HG03025 (cell line): ENCODE data around the gene SMARCD3.

Experiments used
- ATAC-seq: cut with Tn5 transposase; IDR thresholded peaks from one replicate; pipeline ENCODE4 v1.9.1; 2021; ENCODE audit warnings: mild to moderate bottlenecking, moderate library complexity; ENCODE audit not compliant: unreplicated experiment, low FRiP score

Gene SMARCD3

GRCh38 chr7:151250181-151251132 lies 2.0 kb upstream of the SMARCD3 start:
- ATAC-seq = no peak

- no peak for ATAC-seq
These were observed 1.2 kb upstream of the SMARCD3 start for GRCh38 chr7:151249732-151250072.

- ATAC-seq = no peak
These were observed 689 bp upstream of the SMARCD3 start for GRCh38 chr7:151249034-151249731.

GRCh38 chr7:151247611-151248345 lies 716 bp downstream of the SMARCD3 start:
- ATAC-seq = no peak

GRCh38 chr7:151246851-151247580 lies 1.5 kb downstream of the SMARCD3 start:
- ATAC-seq = no peak

- ATAC-seq = no peak
These were observed 2.2 kb downstream of the SMARCD3 start for GRCh38 chr7:151246102-151246850.

GRCh38 chr7:151245360-151246101 lies 3.0 kb downstream of the SMARCD3 start:
- ATAC-seq = peak; percentile 38

GRCh38 chr7:151244841-151245346 lies 3.6 kb downstream of the SMARCD3 start:
- ATAC-seq = no peak

- ATAC-seq = no peak
These were observed 4.2 kb downstream of the SMARCD3 start for GRCh38 chr7:151244196-151244840.

- no peak for ATAC-seq
These were observed 4.9 kb downstream of the SMARCD3 start for GRCh38 chr7:151243408-151244195.

- ATAC-seq = no peak
These were observed 5.5 kb downstream of the SMARCD3 start for GRCh38 chr7:151243045-151243349.

GRCh38 chr7:151242159-151243044 lies 6.1 kb downstream of the SMARCD3 start:
- ATAC-seq = no peak

- ATAC-seq = no peak
These were observed 6.8 kb downstream of the SMARCD3 start for GRCh38 chr7:151241755-151242096.

GRCh38 chr7:151240942-151241754 lies 7.3 kb downstream of the SMARCD3 start:
- no peak for ATAC-seq

GRCh38 chr7:151240536-151240935 lies 8.0 kb downstream of the SMARCD3 start:
- no peak for ATAC-seq

- ATAC-seq = no peak
These were observed 8.5 kb downstream of the SMARCD3 start for GRCh38 chr7:151239837-151240459.
